ENCODE data around the gene POLE4.

POLE4 gene

DNA sequence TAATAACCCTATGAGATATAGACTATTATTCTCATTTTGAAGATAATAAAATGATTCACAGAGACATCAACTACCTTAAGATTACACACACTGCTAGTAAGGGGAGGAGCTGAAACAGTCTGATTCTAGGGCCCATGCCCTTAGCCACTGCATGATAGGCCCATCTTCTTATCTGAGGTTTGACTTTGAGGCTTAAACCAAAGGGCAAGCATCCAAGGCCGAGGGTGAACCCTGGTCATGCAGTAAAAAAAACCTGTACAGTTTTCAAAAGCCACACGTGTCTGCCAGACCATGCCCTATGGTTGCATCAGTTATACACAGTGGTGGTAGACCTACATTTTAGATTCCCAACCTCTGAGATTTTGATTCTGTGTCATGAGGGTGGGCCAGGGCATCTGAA lies 44.8 kb downstream of the POLE4 start:
- DNase-seq, result no peak

DNA sequence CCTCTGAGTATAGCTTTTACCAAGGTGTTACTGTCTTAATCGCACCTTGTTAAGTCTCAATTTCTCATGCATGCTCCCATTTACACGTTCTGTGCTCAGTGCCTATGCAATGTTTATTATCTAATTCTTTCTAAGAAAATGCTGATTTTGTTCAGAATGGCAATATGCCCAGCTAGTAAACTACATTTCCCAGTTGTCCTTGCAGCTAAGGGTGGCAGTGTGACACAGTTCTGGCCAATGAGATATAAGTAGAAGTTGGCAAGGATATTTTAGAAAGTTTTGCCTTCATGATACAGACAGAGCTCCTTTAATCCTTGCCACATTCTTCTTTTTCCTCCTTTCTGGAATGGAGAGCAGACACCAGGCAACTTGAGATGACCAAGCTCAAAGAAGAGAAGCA lies 45.3 kb downstream of the POLE4 start:
- DNase-seq, result no peak

DNA sequence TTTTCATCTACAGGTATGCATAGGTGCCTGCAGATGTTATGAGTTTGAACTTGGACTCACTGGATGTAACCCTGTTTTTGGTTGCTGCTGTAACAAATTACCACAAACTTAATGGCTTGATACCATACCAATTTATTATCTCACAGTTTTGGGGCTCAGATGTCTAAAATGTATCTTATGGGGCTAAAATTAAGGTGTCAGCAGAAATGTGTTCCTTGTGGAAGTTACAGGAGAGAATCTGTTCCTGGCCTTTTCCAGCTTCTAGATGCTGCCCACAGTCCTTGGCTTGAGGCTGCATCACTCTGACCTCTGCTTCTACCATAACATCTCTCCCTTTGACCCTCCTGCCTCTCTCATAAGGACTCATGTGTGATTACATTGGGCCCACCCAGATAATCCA lies 47.6 kb downstream of the POLE4 start:
- no peak for DNase-seq

DNA sequence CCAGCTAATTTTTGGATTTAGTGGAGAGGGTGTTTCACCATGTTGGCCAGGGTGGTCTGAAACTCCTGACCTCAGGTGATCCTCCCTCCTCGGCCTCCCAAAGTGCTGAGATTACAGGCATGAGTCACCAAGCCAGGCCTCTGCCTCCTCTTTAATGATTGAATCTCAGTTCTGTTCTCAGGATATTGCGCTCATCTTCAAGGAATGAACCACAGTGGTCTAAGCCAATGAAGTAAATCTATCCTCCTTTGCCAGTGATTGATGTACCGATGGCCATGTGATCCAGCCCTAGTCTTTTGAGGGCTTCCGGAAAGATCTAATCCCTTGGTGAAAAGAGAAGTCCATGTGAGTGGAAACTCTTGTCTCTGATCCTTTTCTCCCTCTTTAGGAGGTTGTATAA lies 48.6 kb downstream of the POLE4 start:
- DNase-seq, result no peak

DNA sequence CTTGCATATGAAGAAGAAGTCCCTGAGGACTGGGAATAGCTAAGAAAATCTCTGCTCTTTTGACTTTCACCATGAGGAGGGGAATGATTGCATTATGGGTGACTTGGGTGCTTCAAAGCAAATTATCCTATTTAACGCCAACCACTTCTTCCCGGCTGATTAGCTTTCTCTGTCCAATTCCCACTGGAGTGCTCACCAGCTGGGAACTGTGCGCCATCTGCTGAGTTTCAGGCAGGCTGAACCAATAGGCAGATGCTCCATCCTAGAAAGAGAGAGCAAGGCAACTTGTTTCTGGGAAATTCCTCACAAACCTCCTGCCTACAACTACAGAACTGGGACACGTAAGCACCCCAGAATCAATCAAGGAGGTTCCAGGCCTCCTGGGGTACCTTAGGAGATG lies 49.4 kb downstream of the POLE4 start:
- DNase-seq, result no peak

DNA sequence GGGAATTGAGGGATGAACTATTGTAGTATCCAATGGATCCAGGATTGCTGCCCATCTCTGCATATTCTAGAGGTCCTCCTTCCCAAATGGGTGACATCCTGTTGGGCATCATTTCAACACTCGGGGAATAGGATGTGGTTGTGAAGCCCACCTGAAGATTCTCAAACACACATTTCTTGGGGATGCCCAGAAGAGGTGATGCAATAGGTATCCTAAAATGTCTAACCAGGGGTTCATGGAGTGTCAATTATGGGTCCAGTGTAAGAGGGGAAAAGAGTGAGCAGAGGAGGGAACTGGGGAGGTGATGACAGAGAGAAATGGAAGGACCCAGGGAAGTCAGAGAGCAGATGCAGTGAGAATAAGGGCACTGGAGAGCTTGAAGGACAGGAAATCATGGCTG lies 52.1 kb downstream of the POLE4 start:
- no peak for DNase-seq

DNA sequence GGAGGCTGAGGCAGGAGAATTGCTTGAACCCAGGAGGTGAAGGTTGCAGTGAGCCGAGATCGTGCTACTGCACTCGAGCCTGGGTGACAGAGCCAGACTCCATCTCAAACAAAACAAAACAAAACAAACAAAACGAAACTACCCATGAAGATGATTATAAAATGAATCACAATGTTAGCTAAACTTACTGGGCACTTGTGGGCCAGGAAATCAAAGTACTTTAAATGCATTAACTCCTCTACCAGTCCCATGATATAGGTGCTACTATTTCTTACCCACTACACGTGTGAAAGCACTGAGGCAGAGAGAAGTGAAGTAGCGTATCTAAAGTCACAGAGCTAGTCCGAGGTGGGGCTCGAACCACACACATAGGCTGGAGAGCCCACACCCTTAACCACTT lies 53.6 kb downstream of the POLE4 start:
- no peak for DNase-seq

DNA sequence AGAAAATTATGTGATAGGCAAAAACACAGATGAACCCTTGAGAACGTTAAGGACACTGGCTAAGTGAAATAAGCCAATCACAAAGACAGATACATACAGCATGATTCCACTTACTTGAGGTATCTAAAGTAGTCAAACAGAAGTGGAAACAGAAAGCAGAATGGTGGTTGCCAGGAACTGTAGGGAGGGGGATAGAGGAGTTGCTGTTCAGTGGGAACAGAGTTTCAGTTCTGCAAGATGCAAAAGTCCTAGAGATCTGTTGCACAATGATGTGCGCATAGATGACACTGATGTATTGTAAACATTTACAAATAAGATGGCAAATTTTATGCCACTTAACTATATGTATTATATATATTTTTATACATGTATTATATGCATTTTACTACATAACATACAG lies 59.7 kb downstream of the POLE4 start:
- no peak for DNase-seq
